GM10266 (cell line): ENCODE data around the gene CTSD.

ENCODE experiments used
- DNase-seq: peaks from one replicate; pipeline ENCODE4 v3.0.0; 2012; ENCODE audit errors: extremely low spot score
- CTCF ChIP-seq: IDR thresholded peaks from 2 replicates; pipeline ENCODE4 v1.5.1; 2012; ENCODE audit warnings: mild to moderate bottlenecking, low read depth; ENCODE audit not compliant: control insufficient read depth, insufficient read depth; ENCODE audit errors: missing control alignments

CTSD gene

DNA sequence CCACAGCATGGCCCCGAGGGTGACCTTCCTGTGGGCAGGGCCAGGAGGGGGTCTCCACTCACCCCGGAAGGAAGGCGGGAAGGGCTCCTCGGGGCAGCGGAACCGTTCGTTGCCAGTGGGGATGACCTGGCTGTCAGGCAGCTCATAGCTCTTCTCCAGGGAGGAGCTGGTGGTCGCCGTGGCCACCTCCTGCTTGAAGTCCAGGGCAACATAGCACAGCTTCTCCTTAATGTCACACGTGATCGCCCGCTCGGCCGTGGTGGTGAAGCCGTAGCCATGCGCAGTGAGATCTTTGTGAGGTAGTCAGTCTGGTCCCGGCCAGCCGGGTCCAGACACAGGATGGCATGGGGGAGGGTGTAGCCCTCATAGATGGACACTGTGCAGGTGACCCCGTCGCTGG, 39.5 kb upstream of the CTSD start:
- TF ChIP-seq CTCF, result no peak
- DNase-seq, result no peak

GRCh38 chr11:1797391-1798125, 33.8 kb upstream of the CTSD start:
- no peak for TF ChIP-seq CTCF
- no peak for DNase-seq

DNA sequence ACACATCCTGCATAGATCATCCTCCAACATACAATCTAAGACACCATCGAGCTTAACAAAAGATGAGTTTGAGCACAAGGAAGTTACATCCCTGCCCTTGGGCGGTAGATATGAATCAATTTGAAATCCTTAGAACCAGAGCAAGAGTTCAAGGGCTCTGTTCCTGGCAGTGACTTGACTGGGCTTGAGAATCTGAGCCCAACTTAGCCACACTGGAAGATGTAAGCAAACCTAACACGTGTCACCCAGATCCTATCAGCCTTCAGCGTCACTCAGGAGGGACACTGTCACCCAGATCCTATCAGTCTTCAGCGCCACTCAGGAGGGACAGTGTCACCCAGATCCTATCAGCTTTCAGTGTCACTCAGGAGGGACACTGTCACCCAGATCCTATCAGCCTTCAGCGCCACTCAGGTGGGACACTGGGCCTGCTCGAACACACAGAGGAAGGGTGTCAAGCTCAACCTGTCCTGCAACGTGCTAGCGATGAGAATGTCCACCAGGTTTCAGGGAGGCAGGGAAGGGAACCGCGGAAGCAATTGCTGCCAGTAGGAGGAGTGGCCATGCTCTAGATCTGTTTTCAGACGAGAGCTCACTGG, 32.8 kb upstream of the CTSD start:
- DNase-seq, result no peak
- no peak for TF ChIP-seq CTCF

DNA sequence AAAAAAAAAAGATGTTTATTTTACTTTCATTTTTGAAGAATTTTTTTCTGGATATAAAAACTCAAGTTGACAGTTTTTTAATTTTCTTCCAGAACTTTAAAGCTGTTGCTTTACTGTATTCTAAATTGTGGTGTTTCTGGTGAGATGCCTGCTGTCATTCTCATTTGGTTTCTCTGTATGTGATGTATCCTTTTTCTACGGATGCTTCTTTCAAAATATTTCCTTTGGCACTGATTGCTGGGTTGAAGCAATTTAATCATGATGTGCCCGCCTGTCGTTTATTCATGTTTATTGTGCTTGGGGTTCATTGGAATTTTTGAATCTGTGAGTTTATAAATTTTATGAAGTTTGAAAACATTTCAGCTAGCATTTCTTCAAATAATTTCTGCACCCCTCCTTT, 29.4 kb upstream of the CTSD start:
- DNase-seq, result no peak
- no peak for TF ChIP-seq CTCF

GRCh38 chr11:1792461-1792860, 28.7 kb upstream of the CTSD start:
- DNase-seq, result no peak
- TF ChIP-seq CTCF, result no peak

- DNase-seq, result no peak
- TF ChIP-seq CTCF, result no peak
These were observed 28.2 kb upstream of the CTSD start for GRCh38 chr11:1791912-1792311.

DNA sequence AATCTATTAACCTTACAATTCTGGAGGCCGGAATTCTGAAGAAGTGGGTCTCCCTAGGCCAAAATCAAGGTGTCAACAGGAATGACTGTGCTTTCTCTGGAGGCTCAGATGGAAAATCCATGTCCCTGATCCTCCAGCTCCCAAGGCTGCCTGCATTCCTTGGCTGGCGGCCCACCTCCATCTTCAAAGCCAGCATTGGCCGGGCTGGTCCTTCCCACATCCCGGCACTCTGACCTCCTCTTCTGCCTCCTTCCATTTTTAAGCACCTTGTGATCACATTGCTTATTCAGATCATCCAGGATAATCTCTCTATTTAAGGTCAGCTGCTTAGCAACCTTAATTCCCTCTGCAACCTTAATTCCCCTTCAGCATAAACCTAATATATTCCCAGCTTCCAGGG, 22.7 kb upstream of the CTSD start:
- TF ChIP-seq CTCF, result no peak
- DNase-seq, result no peak
